HG02623 (cell line): ENCODE results near the gene TACR3.
"Not testable (repeated sequence)": the region's sequence is repeated elsewhere in the genome, so short reads cannot be mapped to it uniquely, and the experiment has no call there.

Source experiments
- ATAC-seq: cut with Tn5 transposase; IDR thresholded peaks from one replicate; pipeline ENCODE4 v1.9.1; 2021; ENCODE audit warnings: moderate library complexity; ENCODE audit not compliant: unreplicated experiment

The TACR3 gene, protein sequence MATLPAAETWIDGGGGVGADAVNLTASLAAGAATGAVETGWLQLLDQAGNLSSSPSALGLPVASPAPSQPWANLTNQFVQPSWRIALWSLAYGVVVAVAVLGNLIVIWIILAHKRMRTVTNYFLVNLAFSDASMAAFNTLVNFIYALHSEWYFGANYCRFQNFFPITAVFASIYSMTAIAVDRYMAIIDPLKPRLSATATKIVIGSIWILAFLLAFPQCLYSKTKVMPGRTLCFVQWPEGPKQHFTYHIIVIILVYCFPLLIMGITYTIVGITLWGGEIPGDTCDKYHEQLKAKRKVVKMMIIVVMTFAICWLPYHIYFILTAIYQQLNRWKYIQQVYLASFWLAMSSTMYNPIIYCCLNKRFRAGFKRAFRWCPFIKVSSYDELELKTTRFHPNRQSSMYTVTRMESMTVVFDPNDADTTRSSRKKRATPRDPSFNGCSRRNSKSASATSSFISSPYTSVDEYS

DNA sequence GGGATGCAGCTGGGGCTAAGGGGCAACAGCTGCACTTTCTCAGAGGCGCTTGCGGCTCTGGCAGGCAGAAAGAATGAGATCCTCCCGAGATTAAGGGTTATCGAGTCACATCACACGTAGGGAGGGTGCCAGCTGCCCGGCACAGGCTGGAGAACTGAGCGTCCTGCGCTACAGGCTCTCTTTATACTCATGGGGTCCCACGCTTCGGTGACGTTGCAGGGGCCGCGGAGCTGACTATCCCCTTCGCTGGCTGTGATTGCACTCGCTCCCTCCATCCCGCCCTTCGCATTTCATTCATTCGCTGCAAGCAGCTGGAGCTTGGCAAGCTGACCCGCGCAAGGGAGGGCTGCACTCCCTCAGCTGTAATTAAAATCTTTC, at the start of gene TACR3:
Gene TACR3 (minus strand): TSS at position 156 of the 378 bp plus-strand sequence. CDS start 310 bp downstream, outside the sequence.
- ATAC-seq: no peak

DNA sequence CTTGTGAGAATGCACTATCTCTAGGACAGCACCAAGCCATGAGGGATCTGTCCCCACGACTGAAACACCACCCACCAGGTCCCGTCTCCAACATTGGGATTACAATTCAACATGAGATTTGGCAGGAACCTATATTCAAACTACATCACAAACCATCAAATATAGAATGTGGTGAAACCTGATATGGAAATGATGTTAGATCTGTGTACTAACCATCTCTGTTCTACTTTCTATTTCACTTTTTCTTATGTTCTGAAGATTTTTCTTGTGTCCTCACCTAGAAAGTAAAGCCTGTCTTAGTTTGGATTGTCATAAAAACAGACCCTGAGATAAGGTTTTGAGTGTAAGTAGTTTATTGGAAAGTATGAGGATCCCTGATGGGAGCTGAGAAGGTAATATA, 37.8 kb upstream of the TACR3 start:
- no peak for ATAC-seq

DNA sequence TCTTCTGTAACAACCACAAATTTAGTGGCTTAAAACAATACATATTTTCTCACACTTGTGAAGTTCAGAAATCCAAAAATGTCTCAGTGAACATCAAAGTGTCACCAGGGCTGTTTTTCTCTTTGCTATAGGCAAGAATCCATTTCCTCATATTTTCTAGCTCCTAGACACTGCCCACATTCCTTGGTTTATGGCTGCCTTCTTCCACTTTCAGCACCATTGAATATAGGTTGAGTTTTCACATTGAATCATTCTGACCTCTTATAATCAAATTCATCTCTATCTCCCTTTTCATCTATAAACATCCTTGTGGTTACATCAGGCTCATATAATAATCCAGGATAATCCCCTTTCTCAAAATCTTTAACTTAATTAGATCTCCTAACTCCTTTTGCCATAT, 37.0 kb upstream of the TACR3 start:
- ATAC-seq: no peak

DNA sequence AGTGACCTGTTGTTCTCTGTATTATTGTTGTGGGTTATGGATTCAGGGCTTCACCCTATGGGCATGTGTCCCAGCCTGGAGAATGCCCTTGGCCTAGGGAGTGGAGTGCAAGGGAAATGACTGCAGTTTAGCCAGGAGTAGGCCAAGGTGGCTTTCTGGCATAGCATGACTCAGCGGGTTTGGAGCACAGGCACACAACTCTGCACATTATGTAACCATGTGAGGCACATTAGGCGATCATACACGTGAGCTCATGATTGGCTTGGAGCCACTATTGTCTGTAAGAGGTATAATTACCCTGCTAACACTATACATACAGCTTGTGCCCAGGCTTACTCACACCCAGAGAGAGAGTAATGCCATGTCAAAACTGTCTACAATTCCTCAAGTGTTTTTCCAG, 35.1 kb upstream of the TACR3 start:
- no peak for ATAC-seq

DNA sequence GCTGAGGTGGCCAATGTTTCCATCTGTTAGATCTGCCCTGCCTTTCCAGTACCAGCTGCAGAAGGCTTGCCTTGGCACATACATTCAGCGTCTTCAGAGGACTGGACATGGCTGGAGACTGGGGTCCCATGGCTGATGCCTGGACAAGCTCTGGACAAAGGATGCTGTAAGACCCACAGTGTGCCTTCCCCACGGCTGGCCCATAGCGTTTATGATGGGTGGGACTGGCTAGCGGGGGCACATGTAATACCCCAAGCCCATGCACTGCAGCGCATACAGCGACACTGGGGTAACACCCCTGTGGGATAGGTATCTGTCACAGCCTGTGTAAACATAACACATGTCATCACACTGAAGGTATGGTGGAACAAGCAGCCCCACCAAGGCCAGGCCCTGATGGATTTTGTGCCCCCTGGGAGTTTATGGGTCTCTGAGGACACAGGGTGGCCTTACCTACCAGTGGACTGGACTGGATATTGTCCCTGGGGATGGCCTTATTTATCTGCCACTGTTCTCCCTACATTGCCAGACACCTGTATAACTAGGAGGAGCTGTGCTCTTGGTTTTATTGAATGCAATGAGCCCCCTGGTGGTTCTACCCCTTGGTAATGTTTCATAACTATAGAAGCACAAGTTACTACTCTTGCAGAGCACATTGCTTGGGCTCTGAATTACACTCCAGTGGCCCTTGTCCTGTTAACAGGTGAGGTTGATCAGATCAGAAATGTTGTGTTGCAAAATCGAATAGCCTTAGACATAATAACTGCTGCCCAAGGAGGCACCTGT, 34.3 kb upstream of the TACR3 start:
- ATAC-seq: no peak

- ATAC-seq: not testable (repeated sequence)
Observed at GRCh38 chr4:103723150-103723549, 3.4 kb upstream of the TACR3 start.

GRCh38 chr4:103721251-103721650, 1.5 kb upstream of the TACR3 start:
- no peak for ATAC-seq

GRCh38 chr4:103720661-103721060, 876 bp upstream of the TACR3 start:
- ATAC-seq: no peak

- no peak for ATAC-seq
Observed at GRCh38 chr4:103719105-103719829, 518 bp downstream of the TACR3 start.

GRCh38 chr4:103692615-103693014, 27.2 kb downstream of the TACR3 start:
- ATAC-seq: no peak

- no peak for ATAC-seq
Observed at GRCh38 chr4:103673983-103674382, 45.8 kb downstream of the TACR3 start.

GRCh38 chr4:103666764-103667163, 53.0 kb downstream of the TACR3 start:
- not testable (repeated sequence) for ATAC-seq

- ATAC-seq: no peak
Observed at GRCh38 chr4:103664436-103665075, 55.2 kb downstream of the TACR3 start.

- ATAC-seq: no peak
Observed at GRCh38 chr4:103648541-103648940, 71.2 kb downstream of the TACR3 start.

DNA sequence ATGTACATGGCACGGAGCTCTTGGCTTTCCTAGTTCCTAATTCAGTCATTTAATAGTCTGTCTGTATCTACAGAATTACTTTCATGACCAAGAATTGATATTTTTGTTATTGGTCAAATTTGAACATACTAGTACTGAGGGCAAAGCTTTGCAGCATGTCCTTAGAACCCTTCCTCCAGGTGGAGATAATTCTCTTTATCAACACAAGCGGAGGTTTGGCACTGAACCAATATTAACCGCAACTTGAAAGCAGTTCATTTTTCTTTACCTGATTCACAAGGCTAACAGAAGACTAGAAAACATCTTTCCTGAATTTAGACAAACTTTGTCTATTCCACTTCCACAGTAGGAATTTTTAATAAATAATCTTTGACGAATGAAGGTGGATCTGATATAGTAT, 73.8 kb downstream of the TACR3 start:
- ATAC-seq: no peak

GRCh38 chr4:103634236-103634635, 85.5 kb downstream of the TACR3 start:
- no peak for ATAC-seq

GRCh38 chr4:103626296-103626695, 93.5 kb downstream of the TACR3 start:
- no peak for ATAC-seq

DNA sequence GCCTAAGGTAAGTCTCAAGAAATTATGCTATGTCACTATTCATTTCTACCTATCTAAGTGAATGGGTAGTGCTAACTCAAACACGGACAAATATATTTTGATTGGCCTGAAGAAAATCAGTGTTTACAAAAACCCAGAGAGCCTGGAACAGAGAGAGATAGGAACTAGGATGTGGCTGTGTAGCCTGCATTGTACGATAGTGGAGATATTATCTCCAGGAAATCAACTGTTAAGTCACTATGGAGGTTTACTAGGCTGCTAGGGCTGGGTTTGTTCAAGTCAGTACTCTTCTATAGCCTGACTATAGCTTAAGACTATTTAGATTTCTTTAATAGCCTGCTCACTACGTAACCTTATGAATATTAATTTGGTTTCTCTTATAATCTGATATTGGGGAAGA, 127.9 kb downstream of the TACR3 start:
- ATAC-seq: no peak

GRCh38 chr4:103567591-103567990, 152.2 kb downstream of the TACR3 start:
- ATAC-seq: no peak

DNA sequence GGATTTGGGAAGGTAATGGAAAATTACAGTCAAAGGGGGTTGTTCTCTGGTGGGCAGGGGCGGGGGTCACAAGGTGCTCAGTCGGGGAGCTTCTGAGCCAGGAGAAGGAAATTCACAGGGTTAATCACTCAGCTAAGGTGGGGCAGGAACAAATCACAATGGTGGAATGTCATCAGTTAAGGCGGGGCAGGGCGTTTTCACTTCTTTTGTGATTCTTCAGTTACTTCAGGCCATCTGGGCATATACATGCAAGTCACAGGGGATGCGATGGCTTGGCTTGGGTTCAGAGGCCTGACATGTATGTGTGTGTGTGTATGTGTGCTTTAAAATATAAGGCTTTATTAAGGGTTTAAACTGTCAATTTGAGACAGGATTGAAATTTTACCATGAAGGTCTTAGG, 160.6 kb downstream of the TACR3 start:
- ATAC-seq: not testable (repeated sequence)
